Frontal cortex (tissue), 4 donors: ENCODE measurements around the gene LRRC1. TPM values are rescaled to one million over a fixed set of nuclear protein-coding genes. Genes with fewer than 3 reads are reported as not detected.
"Not testable (repeated sequence)": the region's sequence is repeated elsewhere in the genome, so short reads cannot be mapped to it uniquely, and the experiment has no call there.

Experiments
- DNase-seq, 2 donors: peaks; one replicate each; pipeline ENCODE4 v3.0.0; 2012; ENCODE audit warnings: low spot score in 2 of 2
- FAIRE-seq: peaks from 2 replicates; lab custom pipeline; 2012; peaks lifted over from hg19 to GRCh38; lab: Jason Lieb, UNC
- total RNA-seq: library from RNA; depleted of rRNA; stranded (reverse); fragments of >200 nt; gene quantifications from one replicate; pipeline ENCODE4 v1.2.3, GENCODE V29; 2014
- donor health status: control.
- donor health status: control.
- donor health status: control.

The LRRC1 gene
- 10.6 TPM for total RNA-seq

GRCh38 chr6:53794720-53795339 is at the start of gene LRRC1:
LRRC1 (plus strand) TSS chr6:53795005; CDS start chr6:53795257, 252 bp downstream.
- no peak for FAIRE-seq
- DNase-seq: peak; percentile 81 to 83

- DNase-seq (no peak), FAIRE-seq (no peak)
Measured at GRCh38 chr6:53746442-53747103, 48.2 kb upstream of the LRRC1 start.

GRCh38 chr6:53750052-53750650 is 44.7 kb upstream of the LRRC1 start:
- DNase-seq: no peak

GRCh38 chr6:53751417-53751816 is 43.4 kb upstream of the LRRC1 start:
- no peak for DNase-seq
- no peak for FAIRE-seq

More at GRCh38 chr6:53750052-53750650, 44.7 kb upstream of the LRRC1 start:
- FAIRE-seq: no peak

- DNase-seq: no peak
- no peak for FAIRE-seq
Measured at GRCh38 chr6:53752440-53752839, 42.4 kb upstream of the LRRC1 start.

- FAIRE-seq: no peak
- no peak for DNase-seq
Measured at GRCh38 chr6:53752856-53753255, 41.9 kb upstream of the LRRC1 start.

GRCh38 chr6:53754330-53754729 is 40.5 kb upstream of the LRRC1 start:
- FAIRE-seq (no peak), DNase-seq (no peak)

GRCh38 chr6:53756396-53756795 is 38.4 kb upstream of the LRRC1 start:
- no peak for FAIRE-seq
- no peak for DNase-seq

GRCh38 chr6:53758496-53758895 is 36.3 kb upstream of the LRRC1 start:
- FAIRE-seq (no peak), DNase-seq (no peak)

- FAIRE-seq (no peak), DNase-seq (no peak)
Measured at GRCh38 chr6:53761036-53761435, 33.8 kb upstream of the LRRC1 start.

- FAIRE-seq (no peak), DNase-seq (no peak)
Measured at GRCh38 chr6:53765270-53765669, 29.5 kb upstream of the LRRC1 start.

- FAIRE-seq: no peak
- no peak for DNase-seq
Measured at GRCh38 chr6:53766930-53767329, 27.9 kb upstream of the LRRC1 start.

GRCh38 chr6:53767941-53768340 is 26.9 kb upstream of the LRRC1 start:
- FAIRE-seq (no peak), DNase-seq (no peak)

- DNase-seq: no peak
- FAIRE-seq: no peak
Measured at GRCh38 chr6:53768636-53769035, 26.2 kb upstream of the LRRC1 start.

- DNase-seq (no peak), FAIRE-seq (no peak)
Measured at GRCh38 chr6:53770780-53771249, 24.0 kb upstream of the LRRC1 start.

- FAIRE-seq (no peak), DNase-seq (no peak)
Measured at GRCh38 chr6:53771785-53772624, 22.8 kb upstream of the LRRC1 start.

GRCh38 chr6:53773044-53773696 is 21.6 kb upstream of the LRRC1 start:
- DNase-seq: no peak
- FAIRE-seq: peak; percentile 96

- not testable (repeated sequence) for FAIRE-seq, DNase-seq
Measured at GRCh38 chr6:53776152-53776551, 18.7 kb upstream of the LRRC1 start.

- not testable (repeated sequence) for FAIRE-seq, DNase-seq
Measured at GRCh38 chr6:53784991-53785390, 9.8 kb upstream of the LRRC1 start.

GRCh38 chr6:53786832-53787231 is 8.0 kb upstream of the LRRC1 start:
- DNase-seq (no peak), FAIRE-seq (no peak)
